ENCODE measurements around the gene MYH9. TPM values are rescaled to one million over a fixed set of nuclear protein-coding genes. Genes with fewer than 3 reads are reported as not detected.

MYH9 gene
- total RNA-seq, 1 experiment from 2014 or later = 653 TPM

DNA sequence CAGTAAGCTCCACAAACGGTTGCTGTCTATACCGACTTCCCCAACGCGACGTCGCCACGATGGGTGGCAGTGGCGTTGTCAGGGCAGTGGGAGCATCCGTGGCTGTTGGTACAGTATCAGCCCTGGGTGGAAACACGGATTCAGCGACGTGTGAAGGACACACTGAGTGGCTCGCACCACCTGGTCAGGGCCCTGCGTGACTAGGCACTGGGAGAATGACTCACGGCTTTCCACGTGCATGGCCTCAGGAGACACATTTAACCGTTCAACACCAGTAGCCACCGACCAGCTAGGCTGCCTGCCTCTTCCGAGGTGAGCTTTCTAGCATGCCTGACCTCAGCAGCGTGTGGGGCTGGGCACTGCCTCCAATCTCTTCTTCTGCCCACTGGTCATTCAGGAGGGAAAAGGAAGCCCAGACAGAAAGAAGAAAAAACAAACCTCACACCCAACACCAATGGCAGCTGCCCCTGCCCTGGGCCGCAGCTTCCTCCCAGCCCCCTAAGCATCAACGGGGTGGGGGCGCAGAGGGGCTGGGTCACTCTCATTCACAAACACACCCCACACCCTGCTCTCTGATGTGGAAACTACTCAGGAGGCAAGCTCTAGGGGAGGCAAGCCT is 59.0 kb downstream of the MYH9 start:
- peak; percentile 87 for DNase-seq (ENCODE audit: unreplicated experiment)
- CTCF ChIA-PET = interaction anchor here (1.0 to 3.2 kb wide), 4 partner anchors 27 to 142 kb away, joined by 3 to 19 read pairs (median 8); no protein-coding TSS in a partner anchor
- TF ChIP-seq, protein P1, sequence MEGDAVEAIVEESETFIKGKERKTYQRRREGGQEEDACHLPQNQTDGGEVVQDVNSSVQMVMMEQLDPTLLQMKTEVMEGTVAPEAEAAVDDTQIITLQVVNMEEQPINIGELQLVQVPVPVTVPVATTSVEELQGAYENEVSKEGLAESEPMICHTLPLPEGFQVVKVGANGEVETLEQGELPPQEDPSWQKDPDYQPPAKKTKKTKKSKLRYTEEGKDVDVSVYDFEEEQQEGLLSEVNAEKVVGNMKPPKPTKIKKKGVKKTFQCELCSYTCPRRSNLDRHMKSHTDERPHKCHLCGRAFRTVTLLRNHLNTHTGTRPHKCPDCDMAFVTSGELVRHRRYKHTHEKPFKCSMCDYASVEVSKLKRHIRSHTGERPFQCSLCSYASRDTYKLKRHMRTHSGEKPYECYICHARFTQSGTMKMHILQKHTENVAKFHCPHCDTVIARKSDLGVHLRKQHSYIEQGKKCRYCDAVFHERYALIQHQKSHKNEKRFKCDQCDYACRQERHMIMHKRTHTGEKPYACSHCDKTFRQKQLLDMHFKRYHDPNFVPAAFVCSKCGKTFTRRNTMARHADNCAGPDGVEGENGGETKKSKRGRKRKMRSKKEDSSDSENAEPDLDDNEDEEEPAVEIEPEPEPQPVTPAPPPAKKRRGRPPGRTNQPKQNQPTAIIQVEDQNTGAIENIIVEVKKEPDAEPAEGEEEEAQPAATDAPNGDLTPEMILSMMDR (IDR thresholded peaks at IDR 0.05; ENCODE audit: unreplicated experiment) = no peak
- BruUV-seq (replicated peaks) = TSS peak; percentile 34
- Mint-ChIP-seq H3K4me3 (ENCODE audit: unreplicated experiment) (peak overlapping the region; percentile 56), H3K36me3 (ENCODE audit: insufficient read depth, unreplicated experiment) (peaks cover 94% of the 10 kb centered on the region), H3K4me1 (ENCODE audit: insufficient read depth, unreplicated experiment) (peaks cover 85% of the 10 kb centered on the region), H3K27me3 (ENCODE audit: insufficient read depth, unreplicated experiment) (no peaks in the 10 kb centered on the region), H3K9me3 (ENCODE audit: unreplicated experiment) (no peaks in the 10 kb centered on the region), H3K27ac (ENCODE audit: low read depth, unreplicated experiment) (peak overlapping the region; percentile 98)
- intact Hi-C loops (cut with micrococcal nuclease) = loop anchor here (2.0 kb wide), 2 partner anchors 46 to 58 kb away; partner anchors contain the start of gene MYH9
- POLR2A ChIA-PET = interaction anchor here (0.6 to 7.1 kb wide), 24 partner anchors 9 to 201 kb away, joined by 3 to 111 read pairs (median 4); partner anchors contain the start of genes FOXRED2, MYH9 and TXN2

DNA sequence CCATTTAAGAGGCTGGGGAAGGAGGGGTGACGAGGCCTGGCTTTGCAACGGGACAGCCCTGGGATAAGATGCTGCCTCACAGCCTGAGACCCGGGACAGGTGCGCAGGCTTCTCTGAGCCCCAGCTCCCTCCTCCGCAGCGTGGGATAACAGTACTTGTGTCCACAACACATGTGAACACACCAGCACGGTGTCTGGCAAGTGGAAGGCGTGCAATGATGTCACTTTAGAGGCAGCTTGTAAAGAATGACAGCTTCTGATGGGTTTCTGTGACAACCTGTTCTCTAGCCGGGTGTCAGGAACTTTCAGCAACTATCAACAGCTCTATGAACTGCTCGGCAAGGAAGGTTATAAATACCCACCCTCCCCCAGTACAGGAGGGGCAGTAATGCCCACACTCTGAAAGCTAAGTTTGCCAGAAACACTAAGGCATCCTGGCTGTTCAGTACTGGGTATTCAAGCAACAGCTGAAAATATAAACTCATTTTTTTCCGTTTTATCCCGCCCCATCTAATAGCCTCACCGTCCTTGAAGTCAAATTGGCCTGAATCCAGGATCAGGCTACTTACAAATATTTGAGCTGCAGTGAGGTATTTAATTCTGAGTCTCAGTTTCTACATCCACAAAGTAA is 59.7 kb downstream of the MYH9 start:
- H3K27ac Mint-ChIP-seq (ENCODE audit: low read depth, unreplicated experiment) = peak overlapping the region; percentile 98
- intact Hi-C loops (cut with micrococcal nuclease) = loop anchor here (2.0 kb wide), 2 partner anchors 47 to 59 kb away; partner anchors contain the start of gene MYH9
- H3K4me3 Mint-ChIP-seq (ENCODE audit: unreplicated experiment) = peak overlapping the region; percentile 56
- peaks cover 94% of the 10 kb centered on the region for H3K36me3 Mint-ChIP-seq (ENCODE audit: insufficient read depth, unreplicated experiment)
- H3K4me1 Mint-ChIP-seq (ENCODE audit: insufficient read depth, unreplicated experiment) = peaks cover 77% of the 10 kb centered on the region
- no TSS peak for BruUV-seq (replicated peaks)
- POLR2A ChIA-PET = interaction anchor here (0.6 to 7.1 kb wide), 24 partner anchors 10 to 202 kb away, joined by 3 to 111 read pairs (median 4); partner anchors contain the start of genes FOXRED2 and MYH9
- DNase-seq (ENCODE audit: unreplicated experiment) = no peak
- no peaks in the 10 kb centered on the region for H3K9me3 Mint-ChIP-seq (ENCODE audit: unreplicated experiment)
- no peaks in the 10 kb centered on the region for H3K27me3 Mint-ChIP-seq (ENCODE audit: insufficient read depth, unreplicated experiment)
- CTCF ChIA-PET = interaction anchor here (0.8 to 3.2 kb wide), 6 partner anchors 27 to 142 kb away, joined by 3 to 19 read pairs (median 4); no protein-coding TSS in a partner anchor
- TF ChIP-seq, protein P1 (IDR thresholded peaks at IDR 0.05; ENCODE audit: unreplicated experiment) = no peak

DNA sequence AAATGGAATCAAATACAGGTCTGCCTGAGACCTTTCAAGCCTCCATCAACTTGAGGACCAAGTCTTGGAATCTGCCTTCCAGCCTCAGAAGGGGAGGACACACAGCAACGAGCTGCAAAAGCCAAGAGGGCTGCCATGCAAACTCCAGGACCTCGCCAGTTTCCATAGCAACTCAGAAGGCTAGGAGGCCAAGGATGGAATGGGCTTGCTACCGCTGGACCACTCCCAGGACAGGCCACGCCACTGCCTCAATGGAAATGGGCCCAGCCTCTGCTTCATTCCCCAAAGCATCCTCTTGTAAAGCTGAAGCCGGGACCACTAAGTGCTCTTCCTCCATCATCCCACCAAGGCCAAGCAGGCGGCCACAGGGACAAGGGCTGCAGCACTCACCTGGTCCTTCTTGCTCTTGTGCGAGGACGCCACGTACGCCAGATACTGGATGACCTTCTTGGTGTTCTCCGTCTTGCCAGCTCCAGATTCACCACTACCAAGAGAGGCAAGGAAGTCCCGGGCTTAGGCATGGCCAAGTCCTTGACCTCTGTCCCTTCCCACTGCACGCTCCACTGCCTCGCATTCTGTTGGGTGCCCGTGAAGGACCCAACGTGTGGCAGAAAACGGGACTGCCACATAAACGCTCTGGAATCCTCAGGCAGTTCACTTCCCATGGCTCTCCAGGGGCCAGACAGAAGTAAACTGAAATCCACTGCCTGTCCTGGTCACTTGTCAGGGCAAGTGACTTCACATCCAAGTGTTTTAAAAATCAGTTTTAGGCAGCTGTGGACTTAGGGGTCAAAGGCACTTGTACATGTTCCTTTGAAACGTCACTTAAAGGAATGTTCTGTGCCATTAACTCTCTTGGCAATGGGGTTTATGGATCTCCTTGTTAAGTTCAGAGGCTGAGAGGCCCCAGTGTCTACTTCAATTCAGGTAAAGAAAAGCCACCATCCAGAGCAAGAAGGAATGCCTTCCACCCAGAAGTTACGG is 61.3 kb downstream of the MYH9 start:
- no peaks in the 10 kb centered on the region for H3K27me3 Mint-ChIP-seq (ENCODE audit: insufficient read depth, unreplicated experiment)
- POLR2A ChIA-PET = interaction anchor here (0.6 to 7.1 kb wide), 15 partner anchors 7 to 155 kb away, joined by 3 to 111 read pairs (median 13); partner anchors contain the start of genes MYH9 and TXN2
- peak overlapping the region; percentile 98 for H3K27ac Mint-ChIP-seq (ENCODE audit: low read depth, unreplicated experiment)
- H3K36me3 Mint-ChIP-seq (ENCODE audit: insufficient read depth, unreplicated experiment) = peaks cover 94% of the 10 kb centered on the region
- DNase-seq (ENCODE audit: unreplicated experiment) = no peak
- TF ChIP-seq, protein P1 (IDR thresholded peaks at IDR 0.05; ENCODE audit: unreplicated experiment) = no peak
- H3K4me1 Mint-ChIP-seq (ENCODE audit: insufficient read depth, unreplicated experiment) = peaks cover 62% of the 10 kb centered on the region
- no peak overlapping the region for H3K4me3 Mint-ChIP-seq (ENCODE audit: unreplicated experiment)
- H3K9me3 Mint-ChIP-seq (ENCODE audit: unreplicated experiment) = no peaks in the 10 kb centered on the region
- CTCF ChIA-PET = interaction anchor here (1.0 to 5.7 kb wide), 7 partner anchors 25 to 156 kb away, joined by 3 to 62 read pairs (median 6); no protein-coding TSS in a partner anchor
- BruUV-seq (replicated peaks) = no TSS peak
- intact Hi-C loops (cut with micrococcal nuclease) = no loop called here

All from MCF 10A (cell line).